Gastroesophageal sphincter (tissue), 4 donors: Measurements from ENCODE around the gene BSG. TPM values are rescaled to one million over a fixed set of nuclear protein-coding genes. Genes with fewer than 3 reads are reported as not detected.

Experiments
- ATAC-seq: fragments of 150-250 bp; one replicate; pipeline ENCODE4 v1.9.1; 2016; ENCODE audit warnings: mild to moderate bottlenecking, moderate library complexity
- H3K27ac ChIP-seq, 4 donors: fragments of 200-600 bp; sonication (generic) in 3 of 4; 1 replicate in 3 of 4; 2 replicates in 1 of 4; pipeline ENCODE4 v1.5.1; 2016 to 2019
- H3K27me3 ChIP-seq: fragments of 200-600 bp; sonication (generic); one replicate; pipeline ENCODE4 v1.5.1; 2019
- H3K36me3 ChIP-seq, 2 donors: fragments of 200-600 bp; sonication (generic); one replicate each; pipeline ENCODE4 v1.5.1; 2019; ENCODE audit warnings: control low read depth in 1 of 2
- H3K4me1 ChIP-seq, 3 donors: fragments of 200-600 bp; sonication (generic); 1 replicate in 2 of 3; 2 replicates in 1 of 3; pipeline ENCODE4 v1.5.1; 2016 to 2019; ENCODE audit warnings: control low read depth in 2 of 3
- H3K4me3 ChIP-seq, 2 donors: fragments of 200-600 bp; sonication (generic); one replicate each; pipeline ENCODE4 v1.5.1; 2019; ENCODE audit warnings: mild to moderate bottlenecking in 1 of 2, moderate library complexity in 1 of 2
- H3K9me3 ChIP-seq, 3 donors: fragments of 200-600 bp; sonication (generic); one replicate each; pipeline ENCODE4 v1.5.1; 2017 to 2019; ENCODE audit warnings: control low read depth in 2 of 3
- CTCF ChIP-seq, 4 experiments: fragments of 200-600 bp in 2 of 4; fragments of 450-650 bp in 2 of 4; sonication (generic) in 1 of 4; IDR thresholded peaks; one replicate each; pipeline ENCODE4 v1.5.1; 2017 to 2019; ENCODE audit warnings: antibody characterized with exemption in 4 of 4, mild to moderate bottlenecking in 2 of 4, moderate library complexity in 2 of 4
- EP300 ChIP-seq: sonication (generic); formaldehyde crosslinking; IDR thresholded peaks from one replicate; pipeline ENCODE4 v1.6.1; 2017; ENCODE audit warnings: antibody characterized with exemption, mild to moderate bottlenecking
- POLR2A ChIP-seq, 2 donors: fragments of 450-650 bp; IDR thresholded peaks; one replicate each; pipeline ENCODE4 v1.6.1; 2017; ENCODE audit warnings: antibody characterized with exemption in 2 of 2, mild to moderate bottlenecking in 2 of 2, moderate library complexity in 1 of 2
- POLR2AphosphoS5 ChIP-seq: sonication (generic); formaldehyde crosslinking; IDR thresholded peaks from one replicate; pipeline ENCODE4 v1.6.1; 2017; ENCODE audit warnings: antibody characterized with exemption
- WGBS, 2 donors: methylation state at CpG; one replicate each; pipeline ENCODE4 v1.1.5; 2018; ENCODE audit warnings: low coverage in 1 of 2; 5-methylcytosine and 5-hydroxymethylcytosine counted together
- total RNA-seq, 4 donors: library from RNA; depleted of rRNA; stranded (reverse); fragments of >200 nt; gene quantifications; one replicate each; pipeline ENCODE4 v1.1.0, GENCODE V29; 2016

Gene BSG
- total RNA-seq, 4 donors from 2014 or later: 347 to 450 (median 384) TPM

DNA sequence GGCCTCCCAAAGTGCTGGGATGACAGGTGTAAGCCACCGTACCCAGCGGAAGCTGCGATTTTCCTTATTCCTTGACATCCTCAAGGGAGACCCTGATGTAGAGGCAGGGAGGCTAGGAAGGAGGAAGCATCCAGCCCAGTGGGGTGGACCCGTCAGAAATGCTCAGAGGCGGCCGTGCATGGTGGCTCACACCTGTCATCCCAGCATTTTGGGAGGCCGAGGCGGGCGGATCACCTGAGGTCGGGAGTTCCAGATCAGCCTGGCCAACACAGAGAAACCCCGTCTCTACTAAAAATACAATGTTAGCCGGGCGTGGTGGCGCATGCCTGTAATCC is 17.0 kb upstream of the BSG start:
- Histone ChIP-seq H3K4me1 (peaks cover 0 to 14% (median 10%) of the 10 kb centered on the region in 3 donors), H3K27me3 (peaks cover 21% of the 10 kb centered on the region), H3K9me3 (no peaks in the 10 kb centered on the region), H3K27ac (no peak overlapping the region), H3K36me3 (no peaks in the 10 kb centered on the region), H3K4me3 (no peak overlapping the region)
- TF ChIP-seq EP300: no peak
- no peak for TF ChIP-seq POLR2A (IDR thresholded peaks at IDR 0.05)
- WGBS, 2 donors: 100% methylated on average over 1 of the region's 14 CpGs; no CpG with 5 or more reads in 1 of the 2 donors
- no peak for ATAC-seq

DNA sequence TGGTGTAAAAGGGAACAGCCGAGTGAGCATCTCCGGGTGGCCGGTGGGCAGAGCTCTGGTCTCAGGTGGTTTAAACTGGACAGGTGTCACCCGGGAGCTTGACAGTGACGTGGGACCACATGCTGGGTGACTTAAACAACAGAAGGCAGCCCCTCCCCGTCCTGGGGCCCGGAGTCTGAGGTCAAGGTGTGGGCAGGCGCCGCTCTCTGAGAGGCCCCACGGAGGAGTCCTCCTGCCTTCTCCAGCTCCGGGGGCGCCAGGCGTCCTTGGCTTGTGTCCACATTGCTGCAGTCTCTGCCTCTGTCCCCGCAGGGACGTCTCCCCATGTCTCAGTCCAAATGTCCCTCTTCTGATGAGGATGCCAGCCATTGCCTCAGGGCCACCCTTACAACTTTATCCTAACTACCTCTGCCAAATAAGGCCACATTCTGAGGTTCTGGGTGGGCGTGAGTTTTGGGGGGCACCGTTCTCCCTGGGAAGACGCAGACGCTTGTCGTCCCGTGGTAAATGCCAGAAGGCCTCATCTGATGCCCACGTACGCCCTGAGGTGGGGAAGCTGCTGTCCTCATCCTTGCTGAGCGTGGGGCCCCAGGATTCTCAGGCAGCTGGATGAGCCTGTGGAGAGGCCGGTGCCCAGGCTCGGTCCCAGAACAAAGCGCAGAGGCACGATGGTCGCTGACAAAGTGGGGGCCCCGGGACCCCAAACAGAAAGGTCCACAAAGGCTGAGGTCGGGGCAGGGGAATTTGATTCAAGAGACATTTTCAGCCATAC is 15.6 kb upstream of the BSG start:
- H3K36me3 ChIP-seq: no peaks in the 10 kb centered on the region
- peak; percentile 6 for ATAC-seq
- H3K4me3 ChIP-seq: no peak overlapping the region
- TF ChIP-seq POLR2A (IDR thresholded peaks at IDR 0.05) (no peak), CTCF (IDR thresholded peaks at IDR 0.05) (no peak), EP300 (no peak), POLR2AphosphoS5 (no peak)
- no peak overlapping the region for H3K27ac ChIP-seq
- H3K9me3 ChIP-seq: no peaks in the 10 kb centered on the region
- peaks cover 0 to 9% (median 7%) of the 10 kb centered on the region in 3 donors for H3K4me1 ChIP-seq
- peaks cover 12% of the 10 kb centered on the region for H3K27me3 ChIP-seq
- WGBS, 2 donors: 88 to 92% methylated on average over 5 to 12 of the region's 31 CpGs

DNA sequence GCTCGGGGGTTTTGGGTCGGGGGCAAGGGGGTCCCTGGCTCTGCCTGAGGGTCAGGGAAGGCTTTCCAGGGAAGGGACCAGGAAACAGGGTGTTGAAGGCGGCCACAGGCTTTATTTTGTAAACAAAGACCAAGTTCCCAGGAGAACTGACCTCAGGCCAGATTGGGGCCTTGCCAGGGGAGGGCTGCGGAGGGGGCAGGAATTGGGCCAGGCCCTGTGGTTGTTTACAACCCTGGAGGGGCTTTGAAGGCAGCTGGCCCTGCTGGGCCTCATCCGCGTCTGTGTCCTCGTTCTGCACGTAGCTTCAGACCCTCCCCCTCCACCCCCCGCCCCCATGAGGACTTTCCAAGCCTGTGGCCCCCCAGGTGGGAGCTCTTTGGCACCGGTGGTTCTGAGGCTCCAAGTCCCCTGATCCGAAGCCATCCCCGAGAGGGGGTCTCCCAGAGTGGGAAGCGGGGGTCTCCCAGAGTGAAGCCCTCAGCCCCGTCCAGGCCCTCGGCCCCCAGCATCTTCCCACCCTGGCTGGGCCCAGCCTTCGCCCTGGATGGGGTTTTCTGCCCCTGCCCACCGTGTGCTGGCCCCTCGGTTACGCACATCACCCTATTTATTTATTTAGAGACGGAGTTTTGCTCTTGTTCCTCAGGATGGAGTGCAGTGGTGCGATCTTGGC is 13.5 kb upstream of the BSG start:
- Histone ChIP-seq H3K36me3 (no peaks in the 10 kb centered on the region), H3K4me3 (no peak overlapping the region), H3K9me3 (no peaks in the 10 kb centered on the region), H3K27ac (peak overlapping the region in 1 of 4 donors; percentile 10), H3K4me1 (peaks cover 0 to 9% (median 7%) of the 10 kb centered on the region in 3 donors), H3K27me3 (no peaks in the 10 kb centered on the region)
- no peak for TF ChIP-seq CTCF (IDR thresholded peaks at IDR 0.05)
- WGBS, 2 donors: 13 to 51% methylated on average over 3 to 10 of the region's 21 CpGs
- ATAC-seq: no peak

DNA sequence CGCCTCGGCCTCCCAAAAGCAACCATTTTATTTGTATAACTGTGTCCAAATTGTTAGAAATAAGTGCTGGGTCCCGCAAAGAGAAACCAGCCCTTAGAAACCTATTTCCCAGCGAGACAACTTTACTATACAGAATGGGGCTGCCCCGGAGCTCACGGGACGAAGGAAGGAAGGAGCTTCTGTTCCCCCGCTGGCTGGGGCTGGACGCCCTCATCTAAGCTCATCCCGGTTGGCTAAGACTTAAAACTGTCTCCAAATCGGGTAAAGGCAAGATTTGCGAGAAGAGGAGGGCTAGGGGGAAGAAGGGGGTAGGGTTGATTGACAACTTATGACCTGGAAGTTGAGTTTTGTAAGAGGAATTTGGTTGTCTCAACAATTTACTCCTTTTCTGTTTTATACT is 12.3 kb upstream of the BSG start:
- no peak for TF ChIP-seq CTCF (IDR thresholded peaks at IDR 0.05)
- no peak for TF ChIP-seq EP300
- TF ChIP-seq POLR2A (IDR thresholded peaks at IDR 0.05): no peak
- no peak for TF ChIP-seq POLR2AphosphoS5
- H3K27me3 ChIP-seq: no peaks in the 10 kb centered on the region
- WGBS, 2 donors: 82% methylated on average over 2 to 4 of the region's 12 CpGs
- H3K4me3 ChIP-seq: no peak overlapping the region
- H3K9me3 ChIP-seq: no peaks in the 10 kb centered on the region
- ATAC-seq: no peak
- peaks cover 0 to 9% (median 7%) of the 10 kb centered on the region in 3 donors for H3K4me1 ChIP-seq
- H3K36me3 ChIP-seq: no peaks in the 10 kb centered on the region
- H3K27ac ChIP-seq: no peak overlapping the region

GRCh38 chr19:566403-566802 is 6.0 kb upstream of the BSG start:
- TF ChIP-seq CTCF (IDR thresholded peaks at IDR 0.05): no peak
- TF ChIP-seq POLR2AphosphoS5: peak; percentile 73
- TF ChIP-seq EP300: no peak
- no peak for TF ChIP-seq POLR2A (IDR thresholded peaks at IDR 0.05)
- Histone ChIP-seq H3K9me3 (no peaks in the 10 kb centered on the region), H3K4me1 (peaks cover 0 to 7% (median 4%) of the 10 kb centered on the region in 3 donors), H3K36me3 (no peaks in the 10 kb centered on the region), H3K27me3 (no peaks in the 10 kb centered on the region), H3K4me3 (no peak overlapping the region), H3K27ac (peak overlapping the region in 1 of 4 donors; percentile 50)
- 27 to 37% methylated on average over 10 to 17 of the region's 19 CpGs for WGBS, 2 donors
- ATAC-seq: peak; percentile 82
